T-helper 1 cell treated with Interleukin-12 subunit alpha and Interleukin-12 subunit beta and Interleukin-4 antibody, amounts not matched to agents 30 ng/mL and 1 ng/mL, for 36 hours (primary cell): ENCODE data around the gene BRD8. TPM values are rescaled to one million over a fixed set of nuclear protein-coding genes. Genes with fewer than 3 reads are reported as not detected.
"Not testable (repeated sequence)": the region's sequence is repeated elsewhere in the genome, so short reads cannot be mapped to it uniquely, and the experiment has no call there.

Experiments
- intact Hi-C: fragments of 100-400 bp; cut with micrococcal nuclease; formaldehyde crosslinking; loops from one replicate; pipeline ENCODE4 v1.15.1; 2024
- total RNA-seq: library from RNA; stranded (reverse); gene quantifications from 2 replicates; pipeline ENCODE4 v1.2.3, GENCODE V29; 2022

BRD8 gene, protein sequence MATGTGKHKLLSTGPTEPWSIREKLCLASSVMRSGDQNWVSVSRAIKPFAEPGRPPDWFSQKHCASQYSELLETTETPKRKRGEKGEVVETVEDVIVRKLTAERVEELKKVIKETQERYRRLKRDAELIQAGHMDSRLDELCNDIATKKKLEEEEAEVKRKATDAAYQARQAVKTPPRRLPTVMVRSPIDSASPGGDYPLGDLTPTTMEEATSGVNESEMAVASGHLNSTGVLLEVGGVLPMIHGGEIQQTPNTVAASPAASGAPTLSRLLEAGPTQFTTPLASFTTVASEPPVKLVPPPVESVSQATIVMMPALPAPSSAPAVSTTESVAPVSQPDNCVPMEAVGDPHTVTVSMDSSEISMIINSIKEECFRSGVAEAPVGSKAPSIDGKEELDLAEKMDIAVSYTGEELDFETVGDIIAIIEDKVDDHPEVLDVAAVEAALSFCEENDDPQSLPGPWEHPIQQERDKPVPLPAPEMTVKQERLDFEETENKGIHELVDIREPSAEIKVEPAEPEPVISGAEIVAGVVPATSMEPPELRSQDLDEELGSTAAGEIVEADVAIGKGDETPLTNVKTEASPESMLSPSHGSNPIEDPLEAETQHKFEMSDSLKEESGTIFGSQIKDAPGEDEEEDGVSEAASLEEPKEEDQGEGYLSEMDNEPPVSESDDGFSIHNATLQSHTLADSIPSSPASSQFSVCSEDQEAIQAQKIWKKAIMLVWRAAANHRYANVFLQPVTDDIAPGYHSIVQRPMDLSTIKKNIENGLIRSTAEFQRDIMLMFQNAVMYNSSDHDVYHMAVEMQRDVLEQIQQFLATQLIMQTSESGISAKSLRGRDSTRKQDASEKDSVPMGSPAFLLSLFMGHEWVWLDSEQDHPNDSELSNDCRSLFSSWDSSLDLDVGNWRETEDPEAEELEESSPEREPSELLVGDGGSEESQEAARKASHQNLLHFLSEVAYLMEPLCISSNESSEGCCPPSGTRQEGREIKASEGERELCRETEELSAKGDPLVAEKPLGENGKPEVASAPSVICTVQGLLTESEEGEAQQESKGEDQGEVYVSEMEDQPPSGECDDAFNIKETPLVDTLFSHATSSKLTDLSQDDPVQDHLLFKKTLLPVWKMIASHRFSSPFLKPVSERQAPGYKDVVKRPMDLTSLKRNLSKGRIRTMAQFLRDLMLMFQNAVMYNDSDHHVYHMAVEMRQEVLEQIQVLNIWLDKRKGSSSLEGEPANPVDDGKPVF
- 53.6 and 62.5 TPM in 2 replicates for total RNA-seq

DNA sequence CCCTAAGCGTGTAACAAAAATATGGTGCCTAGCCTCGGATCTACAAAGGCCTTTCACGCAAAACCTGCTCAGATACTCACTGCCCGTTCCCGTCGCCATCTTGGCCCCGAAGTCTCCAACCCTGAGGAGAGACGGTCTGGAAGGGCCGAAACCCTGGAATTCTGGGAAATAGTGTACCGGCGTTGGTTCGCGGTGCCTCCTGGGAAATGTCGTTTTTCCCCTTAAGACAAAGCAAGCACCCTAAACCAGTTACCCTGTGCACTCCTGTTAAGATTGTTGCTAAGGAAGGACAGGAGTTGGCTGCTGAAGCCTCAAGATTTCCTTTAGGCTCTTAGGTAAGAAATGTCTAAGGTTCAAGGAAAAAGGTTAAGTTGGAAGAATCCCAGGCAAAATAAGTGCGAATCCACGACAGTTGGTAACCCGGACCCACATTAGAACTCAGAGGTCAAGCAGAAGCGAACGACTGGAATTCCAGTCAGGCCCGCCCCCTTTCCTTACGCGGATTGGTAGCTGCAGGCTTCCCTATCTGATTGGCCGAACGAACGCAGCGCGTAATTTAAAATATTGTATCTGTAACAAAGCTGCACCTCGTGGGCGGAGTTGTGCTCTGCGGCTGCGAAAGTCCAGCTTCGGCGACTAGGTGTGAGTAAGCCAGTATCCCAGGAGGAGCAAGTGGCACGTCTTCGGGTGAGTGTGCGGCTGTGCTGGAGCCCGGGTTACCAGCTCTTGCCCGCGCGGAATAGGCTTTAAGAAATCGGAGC lies at the start of gene BRD8, which contains the start of gene KIF20A:
TSS of gene BRD8 (minus strand) at position 115 of the 761 bp plus-strand sequence. CDS start at position 99, 16 bp downstream.
TSS of gene KIF20A (plus strand) at position 597 of the 761 bp plus-strand sequence. CDS start 569 bp downstream, outside the sequence.
- intact Hi-C loops = loop anchor here (1.0 to 10.0 kb wide), 17 partner anchors 35 to 1224 kb away; partner anchors contain the start of genes CDC23, CDC25C, CTNNA1 and ETF1

DNA sequence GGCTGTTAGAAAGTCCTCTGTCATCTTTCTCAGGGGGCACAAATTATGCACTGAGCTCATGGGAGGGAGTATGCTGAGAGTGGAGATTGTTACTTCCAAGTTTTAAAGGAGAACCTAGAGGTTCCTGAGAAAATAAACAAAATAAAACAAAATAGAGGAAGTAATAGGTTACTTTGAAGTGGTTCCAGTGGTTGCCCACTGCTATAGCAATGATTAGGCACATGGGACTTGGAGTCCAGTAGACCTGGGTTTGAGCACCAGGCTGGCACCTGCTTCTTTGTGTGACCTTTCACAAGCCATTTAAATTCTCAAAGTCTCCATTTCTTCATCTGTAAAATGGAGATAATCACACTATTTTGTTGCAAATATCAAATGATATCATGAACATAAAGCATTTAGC lies 48.5 kb upstream of the BRD8 start:
- intact Hi-C loops = no loop called here

DNA sequence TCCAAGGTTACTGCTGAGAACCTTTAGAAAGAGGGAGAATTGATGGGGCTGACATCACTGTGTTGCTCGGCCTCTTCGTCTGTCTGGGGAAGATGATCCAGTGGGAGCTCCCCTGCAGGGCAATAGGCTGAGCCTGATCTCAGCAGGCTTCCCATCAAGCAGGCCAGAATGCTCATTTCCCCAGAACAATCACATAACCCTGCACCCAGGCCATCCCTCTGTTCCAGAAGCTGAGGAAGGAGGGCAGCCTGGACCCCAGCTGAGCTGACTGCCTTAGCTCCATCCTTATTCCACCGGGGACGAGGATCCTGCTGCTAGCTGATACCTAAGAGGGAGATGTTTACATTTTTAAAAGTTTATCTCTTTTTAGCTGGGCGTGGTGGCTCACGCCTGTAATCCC lies 46.3 kb upstream of the BRD8 start:
- intact Hi-C loops = no loop called here

DNA sequence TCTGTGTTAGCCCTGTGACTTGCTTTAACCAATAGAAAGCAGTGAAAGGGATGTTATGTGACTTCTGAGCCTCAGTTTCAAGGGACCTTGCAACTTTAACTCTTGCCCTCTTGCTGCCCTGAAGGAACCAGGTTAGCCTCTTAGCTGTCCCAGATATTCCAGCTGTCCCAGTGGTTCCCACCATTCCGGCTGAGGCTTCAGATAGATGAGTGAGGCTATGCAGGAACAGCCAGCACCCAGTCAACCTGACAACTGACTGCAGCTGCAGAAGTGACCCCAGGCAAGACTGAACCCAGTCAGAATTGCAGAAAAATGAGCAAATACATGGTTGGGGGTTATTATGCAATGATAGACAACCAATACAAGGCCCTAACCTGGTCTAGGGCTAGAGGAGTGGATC lies 45.1 kb upstream of the BRD8 start:
- intact Hi-C loops = no loop called here

DNA sequence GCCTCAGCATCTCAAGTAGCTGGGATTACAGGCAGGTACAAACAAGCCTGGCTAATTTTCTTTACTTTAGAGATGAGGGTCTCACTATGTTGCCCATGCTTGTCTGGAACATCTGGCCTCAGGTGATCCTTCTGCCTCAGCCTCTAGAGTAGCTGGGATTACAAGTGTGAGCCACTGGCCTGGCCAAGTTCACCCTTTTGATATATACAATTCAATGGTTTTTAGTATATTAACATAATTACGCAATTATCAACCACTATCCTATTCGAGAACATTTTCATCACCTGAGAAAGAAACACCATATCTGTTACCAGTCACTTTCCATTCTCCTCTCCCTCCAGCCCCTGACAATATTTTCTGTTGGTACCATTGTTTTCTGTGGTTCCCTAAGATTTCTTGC lies 38.4 kb upstream of the BRD8 start:
- intact Hi-C loops = loop anchor here (10.0 kb wide), 1 partner anchor 1058 kb away; no protein-coding TSS in a partner anchor

DNA sequence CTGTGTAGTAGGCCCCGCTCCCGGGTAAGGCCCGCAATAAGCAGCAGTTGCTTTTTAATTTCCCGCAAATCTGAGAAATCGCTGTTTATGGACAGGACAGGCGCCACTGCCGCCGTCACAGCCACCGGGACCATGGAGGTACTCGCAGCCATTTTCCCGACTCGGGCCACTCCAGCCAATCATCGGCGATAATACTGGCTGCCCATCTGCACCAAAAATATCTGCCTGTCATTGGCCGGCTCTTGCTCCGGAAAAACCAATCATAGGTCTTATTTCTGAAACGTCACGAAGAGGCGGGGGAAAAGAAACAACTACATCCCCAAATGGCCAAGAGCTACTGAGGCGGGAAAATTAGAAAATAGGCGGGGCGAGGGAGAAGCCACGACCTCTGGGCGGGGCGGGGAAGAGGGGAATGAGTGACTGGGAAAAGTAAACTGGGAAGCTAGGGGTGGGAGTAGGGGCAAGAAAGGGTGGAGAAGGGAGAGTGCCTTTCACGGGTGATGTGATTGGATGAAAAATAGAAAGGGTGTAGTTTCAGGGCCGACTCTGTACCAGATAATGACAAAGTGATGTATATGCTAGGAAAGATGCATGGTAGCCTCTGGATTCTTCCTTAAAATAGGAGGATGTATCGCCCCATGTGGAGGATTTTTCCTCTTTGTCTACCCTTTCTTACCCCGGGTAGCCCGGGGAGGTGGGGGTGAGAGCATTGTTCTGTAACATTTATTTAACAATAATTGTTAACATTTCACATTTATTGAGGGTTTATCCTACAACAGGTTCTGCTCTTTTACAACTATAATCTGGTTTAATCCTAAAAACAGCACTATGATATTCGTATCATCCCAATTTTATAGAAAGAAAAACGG lies 35.0 kb upstream of the BRD8 start, which contains the start of gene CDC23:
TSS of gene CDC23 (minus strand) at position 163 of the 869 bp plus-strand sequence. CDS start at position 152, 11 bp downstream.
- intact Hi-C loops = loop anchor here (1.0 to 10.0 kb wide), 14 partner anchors 35 to 1061 kb away; partner anchors contain the start of genes BRD8, CDC25C, EGR1 and ETF1

DNA sequence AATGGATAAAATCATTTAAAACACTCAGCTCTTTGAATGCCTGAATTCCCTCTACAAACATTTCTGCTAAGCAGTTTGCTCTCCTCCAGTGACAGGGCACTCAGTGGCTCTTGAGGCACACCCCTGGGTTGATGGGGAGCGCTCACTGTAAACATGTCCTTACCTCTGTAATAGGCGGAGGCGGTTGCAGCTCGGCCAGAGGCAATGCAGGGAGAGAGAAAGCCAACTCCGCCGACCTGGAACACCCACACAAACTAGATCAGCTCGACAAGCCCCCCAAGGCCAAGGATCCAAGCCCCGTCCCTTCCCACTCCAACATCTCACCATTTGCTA lies 34.4 kb upstream of the BRD8 start:
- intact Hi-C loops = loop anchor here (1.0 to 10.0 kb wide), 14 partner anchors 34 to 1062 kb away; partner anchors contain the start of genes BRD8, CDC25C, EGR1 and ETF1

DNA sequence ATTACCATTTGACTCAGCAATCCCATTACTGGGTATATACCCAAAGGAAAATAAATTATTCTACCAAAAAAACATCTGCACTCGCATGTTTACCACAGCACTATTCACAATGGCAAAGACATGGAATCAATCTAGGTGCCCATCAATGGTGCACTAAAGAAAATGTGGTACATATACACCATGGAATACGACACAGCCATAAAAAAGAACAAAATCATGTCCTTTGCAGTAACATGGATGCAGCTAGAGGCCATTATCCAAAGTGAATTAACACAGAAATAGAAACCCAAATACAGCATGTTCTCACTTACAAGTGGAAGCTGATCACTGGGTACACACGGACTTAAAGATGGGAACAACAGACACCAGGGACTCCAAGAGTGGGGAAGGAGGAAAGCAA lies 32.6 kb upstream of the BRD8 start:
- intact Hi-C loops = loop anchor here (10.0 kb wide), 1 partner anchor 1064 kb away; no protein-coding TSS in a partner anchor

DNA sequence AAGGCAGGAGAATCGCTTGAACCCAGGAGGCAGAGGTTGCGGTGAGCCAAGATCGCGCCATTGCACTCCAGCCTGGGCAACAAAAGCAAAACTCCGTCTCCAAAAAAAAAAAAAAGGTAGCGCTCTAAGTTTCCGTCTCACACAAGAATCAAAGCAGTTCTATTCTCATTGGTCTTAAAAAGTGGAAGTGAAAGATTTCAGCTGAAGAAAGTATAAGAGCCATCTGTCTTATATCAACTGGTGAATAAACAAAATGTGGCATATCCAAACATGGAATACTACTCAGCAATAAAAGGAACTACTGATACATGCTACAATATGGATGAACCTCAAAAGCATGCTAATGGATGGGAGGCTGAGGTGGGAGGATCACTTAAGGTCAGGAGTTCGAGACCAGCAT lies 15.4 kb upstream of the BRD8 start:
- intact Hi-C loops = not testable (repeated sequence)

DNA sequence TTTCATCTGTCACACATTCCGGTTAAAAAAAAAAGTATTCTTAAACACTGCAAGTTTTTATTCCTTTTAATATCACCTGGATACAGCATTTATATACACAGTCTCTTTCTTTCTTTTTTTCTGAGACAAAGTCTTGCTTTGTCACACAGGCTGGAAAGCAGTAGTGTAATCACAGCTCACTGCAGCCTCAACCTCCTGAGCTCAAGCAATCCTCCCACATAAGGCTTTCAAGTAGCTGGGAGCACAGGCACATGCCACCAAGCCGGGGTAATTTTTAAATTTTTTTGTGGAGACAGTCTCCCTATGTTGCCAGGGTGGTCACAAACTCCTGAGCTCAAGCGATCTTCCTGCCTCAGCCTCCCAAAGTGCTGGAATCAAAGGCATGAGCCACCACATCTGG lies 14.4 kb upstream of the BRD8 start:
- intact Hi-C loops = no loop called here

DNA sequence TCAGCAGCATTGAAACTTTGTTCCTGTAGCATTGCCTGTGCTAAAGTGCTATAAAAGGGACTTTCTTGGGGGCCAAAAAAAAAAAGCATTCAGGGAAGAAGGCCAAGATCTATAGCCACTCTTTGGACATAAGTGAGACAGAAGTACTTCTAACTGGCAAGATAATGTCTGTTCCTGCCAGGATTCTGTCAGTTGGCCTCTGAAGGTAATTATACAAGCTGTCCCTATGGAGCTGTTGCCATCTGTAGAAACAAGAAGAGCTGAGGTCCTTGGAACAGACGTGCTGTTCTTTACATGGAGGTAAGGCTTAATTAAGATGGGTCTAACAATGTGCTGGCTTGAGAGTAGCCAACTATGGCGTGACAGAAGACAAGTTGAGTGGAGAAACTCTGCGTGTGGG lies 10.2 kb upstream of the BRD8 start:
- intact Hi-C loops = no loop called here

DNA sequence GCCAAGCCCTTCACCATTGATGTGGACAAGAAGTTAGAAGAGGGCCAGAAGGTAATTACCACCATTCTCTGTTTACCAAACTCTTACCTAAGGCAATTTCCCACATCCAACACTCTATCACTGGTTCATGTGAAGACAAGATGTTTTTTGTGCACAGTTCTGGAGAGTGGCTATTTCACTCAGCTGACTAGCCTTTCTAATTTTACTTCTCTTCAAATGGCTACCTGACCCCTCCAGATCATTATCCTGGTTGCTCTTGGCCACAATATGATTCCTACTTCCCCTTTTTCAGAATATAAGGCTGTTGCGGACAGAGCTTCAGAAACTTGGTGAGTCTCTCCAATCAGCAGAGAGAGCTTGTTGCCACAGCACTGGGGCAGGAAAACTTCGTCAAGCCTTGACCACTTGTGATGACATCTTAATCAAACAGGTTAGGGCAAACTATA lies 7.6 kb upstream of the BRD8 start:
- intact Hi-C loops = no loop called here

DNA sequence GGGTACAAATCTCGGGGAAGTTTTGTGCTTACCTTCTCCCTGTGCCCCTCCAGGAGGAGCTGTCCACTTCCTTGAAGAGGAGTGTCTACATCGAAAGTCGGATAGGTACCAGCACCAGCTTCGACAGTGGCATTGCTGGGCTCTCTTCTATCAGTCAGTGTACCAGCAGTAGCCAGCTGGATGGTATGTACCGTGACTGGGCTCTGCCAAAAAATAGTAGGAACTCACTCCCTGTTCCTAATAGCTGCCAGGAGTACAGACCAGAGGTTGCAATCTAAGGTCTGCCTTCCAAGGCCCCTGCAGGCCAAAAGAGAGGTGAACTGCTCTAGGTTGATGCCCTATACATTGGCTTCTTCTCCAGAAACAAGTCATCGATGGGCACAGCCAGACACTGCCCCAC lies 4.4 kb upstream of the BRD8 start:
- intact Hi-C loops = no loop called here

DNA sequence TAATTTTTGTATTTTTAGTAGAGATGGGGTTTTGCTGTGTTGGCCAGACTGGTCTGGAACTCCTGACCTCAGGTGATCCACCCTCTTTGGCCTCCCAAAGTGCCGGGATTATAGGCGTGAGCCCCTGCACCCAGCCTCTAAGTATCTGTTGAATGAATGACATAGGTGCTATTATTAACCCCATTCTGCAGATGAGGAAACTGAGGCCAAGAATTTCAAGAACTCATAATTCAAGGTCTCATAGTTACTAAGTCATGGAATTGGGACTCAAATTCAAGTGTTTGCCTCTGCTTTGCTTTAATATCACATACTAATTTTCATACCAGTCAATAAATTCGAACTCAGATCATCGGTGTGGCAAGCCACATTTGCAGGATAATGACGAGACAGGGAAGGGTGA lies 2.4 kb upstream of the BRD8 start:
- intact Hi-C loops = loop anchor here (1.0 kb wide), 5 partner anchors 102 to 367 kb away; no protein-coding TSS in a partner anchor

DNA sequence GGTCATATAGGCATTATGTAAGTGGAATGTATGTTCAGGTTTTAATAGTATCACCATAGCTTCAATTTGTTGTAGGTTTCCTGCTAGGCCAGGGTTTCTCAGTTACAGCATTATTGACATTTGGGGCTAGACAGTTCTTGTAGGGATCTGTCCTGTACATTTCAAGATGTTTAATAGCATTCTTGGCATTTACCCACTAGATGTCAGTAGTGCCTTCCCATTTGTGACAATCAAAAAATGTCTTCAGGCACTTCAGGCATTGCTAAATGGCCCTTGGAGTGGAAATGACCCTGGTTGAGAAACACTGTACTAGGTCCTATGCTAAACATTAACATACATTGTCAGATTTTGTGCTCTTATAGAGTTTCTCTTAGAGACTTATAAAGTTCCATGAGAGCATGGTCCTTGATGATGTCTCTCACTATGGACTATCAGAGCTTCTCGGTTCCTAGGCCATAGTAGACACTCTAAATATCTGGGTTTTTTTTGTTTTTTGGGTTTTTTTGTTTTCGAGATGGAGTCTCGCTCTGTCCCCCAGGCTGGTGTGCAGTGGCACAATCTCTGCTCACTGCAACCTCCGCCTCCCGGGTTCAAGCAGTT lies 1.9 kb upstream of the BRD8 start:
- intact Hi-C loops = loop anchor here (1.0 kb wide), 5 partner anchors 103 to 368 kb away; no protein-coding TSS in a partner anchor

DNA sequence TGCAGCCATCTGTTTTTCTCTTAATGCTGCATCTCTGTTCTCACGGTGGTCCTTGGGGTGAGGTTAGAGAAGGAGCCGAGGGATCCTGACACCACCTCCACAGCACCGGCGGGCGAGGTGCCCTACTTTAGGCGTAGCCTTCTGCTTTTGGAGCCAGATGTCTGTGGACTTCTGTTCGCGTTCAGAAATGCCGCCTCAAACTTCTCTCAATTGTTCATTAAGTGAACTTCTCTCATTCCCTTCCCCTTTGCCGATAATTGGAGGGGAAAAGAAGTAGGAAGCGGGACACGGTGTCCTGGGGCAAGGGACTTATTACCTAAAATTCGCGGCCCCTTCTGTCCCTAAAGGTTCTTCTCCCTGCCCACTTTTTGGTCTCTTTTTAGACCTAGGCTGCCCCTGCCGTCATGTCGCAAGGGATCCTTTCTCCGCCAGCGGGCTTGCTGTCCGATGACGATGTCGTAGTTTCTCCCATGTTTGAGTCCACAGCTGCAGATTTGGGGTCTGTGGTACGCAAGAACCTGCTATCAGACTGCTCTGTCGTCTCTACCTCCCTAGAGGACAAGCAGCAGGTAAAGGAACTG lies 937 bp upstream of the BRD8 start:
- intact Hi-C loops = loop anchor here (5.0 to 10.0 kb wide), 3 partner anchors 573 to 1223 kb away; partner anchors contain the start of genes CTNNA1 and SPATA24

DNA sequence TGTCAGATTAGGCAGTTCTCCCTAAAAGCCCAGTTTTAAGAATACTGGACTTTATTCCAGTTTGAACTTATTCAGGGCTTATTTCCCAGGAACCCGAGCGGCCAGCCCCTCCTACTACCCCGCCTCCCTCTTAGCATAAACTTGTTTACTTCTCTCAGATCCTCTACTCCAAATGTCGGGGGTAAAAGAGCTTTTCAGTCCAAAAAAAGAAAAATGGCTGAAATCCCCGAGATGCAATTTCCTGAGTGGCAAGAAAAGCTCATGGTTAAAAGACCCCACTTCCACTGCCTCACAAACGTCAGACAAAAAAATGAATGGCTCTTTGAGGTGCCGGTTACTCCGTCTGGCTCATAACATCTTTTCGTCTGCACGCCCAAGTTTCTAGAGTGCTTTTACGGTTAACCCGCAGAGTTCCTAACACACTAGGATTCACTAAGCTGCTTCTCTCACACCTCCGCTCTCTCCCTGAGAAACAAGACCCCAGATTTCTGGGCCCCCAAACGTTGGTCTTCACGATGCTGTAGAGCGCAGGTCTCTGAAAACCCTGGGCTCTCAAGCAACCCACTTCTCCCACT lies 402 bp downstream of the BRD8 start:
- intact Hi-C loops = loop anchor here (1.0 to 10.0 kb wide), 17 partner anchors 35 to 1224 kb away; partner anchors contain the start of genes CDC23, CDC25C, CTNNA1 and ETF1
